ENCODE results near the gene ELK3. TPM values are rescaled to one million over a fixed set of nuclear protein-coding genes. Genes with fewer than 3 reads are reported as not detected.

The ELK3 gene
- polyA plus RNA-seq, 2 donors = 15.8 to 17.0 TPM

DNA sequence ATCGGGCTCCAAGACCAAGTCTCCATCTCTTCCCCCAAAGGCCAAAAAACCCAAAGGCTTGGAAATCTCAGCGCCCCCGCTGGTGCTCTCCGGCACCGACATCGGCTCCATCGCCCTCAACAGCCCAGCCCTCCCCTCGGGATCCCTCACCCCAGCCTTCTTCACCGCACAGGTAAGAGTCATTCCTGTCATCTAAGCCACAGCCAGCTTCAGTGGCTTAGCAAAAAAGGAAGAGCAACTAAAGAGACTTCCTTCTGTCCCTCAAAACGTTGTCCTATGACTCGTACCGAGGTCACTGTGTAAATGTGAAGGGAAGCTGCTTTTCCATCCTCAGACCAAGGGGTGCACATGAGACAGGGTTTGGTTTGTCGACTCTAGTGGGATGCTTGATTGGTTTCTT lies 53.4 kb downstream of the ELK3 start:
- H3K36me3 ChIP-seq (ENCODE audit: control insufficient read depth in 2 of 2, insufficient read depth in 2 of 2, low read length in 1 of 2) = peaks cover 8 to 40% of the 10 kb centered on the region in 2 donors

DNA sequence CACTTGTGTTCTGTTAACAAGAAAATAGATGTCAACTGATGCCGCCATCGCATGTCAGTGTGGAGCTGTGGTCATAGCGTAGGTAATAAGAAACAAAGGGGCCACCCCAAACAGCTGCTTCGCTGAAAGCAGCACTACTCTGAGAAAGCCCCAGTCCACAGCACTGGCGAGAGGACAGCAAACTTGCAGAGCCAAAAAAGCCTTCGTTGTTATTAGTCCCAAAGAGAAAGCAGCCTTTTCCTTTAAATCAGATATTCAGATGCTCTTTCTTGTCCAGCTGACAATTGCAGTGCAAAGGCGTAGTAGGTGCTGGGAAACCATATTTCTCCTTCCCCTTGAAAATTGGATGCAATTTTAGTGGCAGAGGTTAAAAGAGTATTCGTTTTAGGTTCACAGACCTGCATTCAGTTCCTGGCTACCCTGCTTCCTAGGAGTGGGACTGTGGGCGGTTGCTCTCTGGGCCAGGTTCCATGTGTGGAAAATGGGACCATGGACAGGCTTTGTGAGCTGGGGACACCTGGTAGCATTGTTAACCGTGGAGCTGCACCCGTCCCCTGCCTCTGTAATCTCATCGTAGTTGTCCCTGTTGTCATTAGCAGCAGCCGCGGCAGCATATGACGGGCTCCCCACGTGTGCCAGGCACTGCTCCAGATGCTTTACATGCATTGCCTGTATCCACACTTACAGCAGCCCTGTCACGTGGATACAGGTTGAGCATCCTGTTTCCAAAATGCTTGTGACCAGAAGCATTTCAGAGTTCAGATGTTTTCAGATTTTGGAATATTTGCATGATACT lies 54.2 kb downstream of the ELK3 start:
- Histone ChIP-seq H3K27ac (ENCODE audit: low read depth in 2 of 2, low read length in 1 of 2) (peak overlapping the region in 1 of 2 donors; percentile 3), H3K4me3 (ENCODE audit: low read depth in 1 of 2, low read length in 2 of 2) (no peak overlapping the region), H3K9me3 (ENCODE audit: control insufficient read depth in 2 of 2, insufficient read depth in 1 of 2, low read depth in 1 of 2, low read length in 1 of 2) (no peaks in the 10 kb centered on the region), H3K36me3 (ENCODE audit: control insufficient read depth in 2 of 2, insufficient read depth in 2 of 2, low read length in 1 of 2) (peaks cover 8 to 40% of the 10 kb centered on the region in 2 donors), H3K4me1 (ENCODE audit: control insufficient read depth in 2 of 2, insufficient read depth in 2 of 2, low read length in 1 of 2) (peaks cover 3 to 10% of the 10 kb centered on the region in 2 donors), H3K27me3 (ENCODE audit: control insufficient read depth in 1 of 2, insufficient read depth in 2 of 2, low read length in 2 of 2) (no peaks in the 10 kb centered on the region)
- WGBS, 2 donors = 88 to 89% methylated on average over 17 of the region's 17 CpGs

More for the DNA sequence above, 53.4 kb downstream of the ELK3 start:
- WGBS, 2 donors = 86 to 91% methylated on average over 13 of the region's 13 CpGs
- Histone ChIP-seq H3K27ac (ENCODE audit: low read depth in 2 of 2, low read length in 1 of 2) (no peak overlapping the region), H3K27me3 (ENCODE audit: control insufficient read depth in 1 of 2, insufficient read depth in 2 of 2, low read length in 2 of 2) (no peaks in the 10 kb centered on the region), H3K4me1 (ENCODE audit: control insufficient read depth in 2 of 2, insufficient read depth in 2 of 2, low read length in 1 of 2) (peaks cover 3 to 12% of the 10 kb centered on the region in 2 donors), H3K4me3 (ENCODE audit: low read depth in 1 of 2, low read length in 2 of 2) (no peak overlapping the region), H3K9me3 (ENCODE audit: control insufficient read depth in 2 of 2, insufficient read depth in 1 of 2, low read depth in 1 of 2, low read length in 1 of 2) (no peaks in the 10 kb centered on the region)

DNA sequence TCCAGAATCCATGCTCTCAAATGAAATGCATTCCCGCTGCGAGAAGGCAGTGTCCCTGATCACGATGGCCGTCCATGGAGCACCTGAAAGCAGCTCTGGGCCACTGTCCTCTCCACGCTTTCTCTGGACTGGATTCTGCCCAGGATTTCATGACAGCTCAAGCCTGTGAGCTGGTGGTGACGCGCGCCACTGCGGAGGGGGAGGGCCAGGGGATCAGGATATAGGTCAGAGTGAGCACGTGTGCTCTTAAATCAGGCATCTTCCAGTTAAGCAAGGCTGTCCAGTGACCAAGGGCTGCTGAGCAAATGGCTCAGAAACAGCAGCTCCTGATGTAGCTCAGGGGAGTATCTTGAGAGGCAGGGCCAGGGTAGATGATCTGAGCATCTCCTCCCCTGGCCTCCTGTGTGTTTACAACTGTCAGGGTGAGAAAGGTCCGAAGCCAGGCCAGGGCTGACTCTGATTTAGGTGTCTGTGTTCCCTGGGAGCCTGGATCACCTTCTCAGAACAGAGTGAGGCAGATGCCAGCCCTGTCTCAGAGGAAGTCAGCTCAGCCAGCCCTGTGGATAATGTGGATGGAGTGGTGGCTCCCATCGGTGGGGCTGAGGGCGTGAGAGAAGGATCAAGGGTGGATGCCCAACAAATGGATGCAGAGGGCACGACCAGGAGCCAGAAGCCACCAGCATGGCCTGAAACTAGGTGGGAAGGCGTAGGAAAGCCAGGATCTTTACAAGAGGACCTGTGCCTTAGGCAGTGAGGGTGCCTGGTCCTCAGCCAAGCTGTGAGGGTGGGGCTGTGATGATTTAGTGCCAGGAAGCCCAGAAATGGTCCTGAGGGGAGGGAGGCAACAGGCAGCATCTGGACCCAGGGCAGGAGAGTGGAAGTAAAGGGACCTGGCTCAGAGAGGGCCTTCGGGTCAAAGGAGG lies 55.3 kb downstream of the ELK3 start:
- 76 to 80% methylated on average over 16 of the region's 16 CpGs for WGBS, 2 donors
- Histone ChIP-seq H3K27me3 (ENCODE audit: control insufficient read depth in 1 of 2, insufficient read depth in 2 of 2, low read length in 2 of 2) (no peaks in the 10 kb centered on the region), H3K27ac (ENCODE audit: low read depth in 2 of 2, low read length in 1 of 2) (peak overlapping the region in 1 of 2 donors; percentile 57), H3K36me3 (ENCODE audit: control insufficient read depth in 2 of 2, insufficient read depth in 2 of 2, low read length in 1 of 2) (peaks cover 8 to 41% of the 10 kb centered on the region in 2 donors), H3K9me3 (ENCODE audit: control insufficient read depth in 2 of 2, insufficient read depth in 1 of 2, low read depth in 1 of 2, low read length in 1 of 2) (no peaks in the 10 kb centered on the region), H3K4me1 (ENCODE audit: control insufficient read depth in 2 of 2, insufficient read depth in 2 of 2, low read length in 1 of 2) (peaks cover 3 to 10% of the 10 kb centered on the region in 2 donors), H3K4me3 (ENCODE audit: low read depth in 1 of 2, low read length in 2 of 2) (no peak overlapping the region)

- H3K4me1 ChIP-seq (ENCODE audit: control insufficient read depth in 2 of 2, insufficient read depth in 2 of 2, low read length in 1 of 2) = peaks cover 3 to 10% of the 10 kb centered on the region in 2 donors
- WGBS, 2 donors = 88 to 89% methylated on average over 7 of the region's 7 CpGs
- peak overlapping the region in 1 of 2 donors; percentile 57 for H3K27ac ChIP-seq (ENCODE audit: low read depth in 2 of 2, low read length in 1 of 2)
- H3K4me3 ChIP-seq (ENCODE audit: low read depth in 1 of 2, low read length in 2 of 2) = no peak overlapping the region
- peaks cover 8 to 42% of the 10 kb centered on the region in 2 donors for H3K36me3 ChIP-seq (ENCODE audit: control insufficient read depth in 2 of 2, insufficient read depth in 2 of 2, low read length in 1 of 2)
- no peaks in the 10 kb centered on the region for H3K27me3 ChIP-seq (ENCODE audit: control insufficient read depth in 1 of 2, insufficient read depth in 2 of 2, low read length in 2 of 2)
- no peaks in the 10 kb centered on the region for H3K9me3 ChIP-seq (ENCODE audit: control insufficient read depth in 2 of 2, insufficient read depth in 1 of 2, low read depth in 1 of 2, low read length in 1 of 2)
Observed at GRCh38 chr12:96250119-96250685, 56.0 kb downstream of the ELK3 start.

GRCh38 chr12:96255077-96255476 lies 60.9 kb downstream of the ELK3 start:
- peaks cover 0 to 17% of the 10 kb centered on the region in 2 donors for H3K36me3 ChIP-seq (ENCODE audit: control insufficient read depth in 2 of 2, insufficient read depth in 2 of 2, low read length in 1 of 2)

GRCh38 chr12:96256672-96257361 lies 62.6 kb downstream of the ELK3 start:
- H3K4me3 ChIP-seq (ENCODE audit: low read depth in 1 of 2, low read length in 2 of 2) = no peak overlapping the region

More at GRCh38 chr12:96255077-96255476, 60.9 kb downstream of the ELK3 start:
- Histone ChIP-seq H3K9me3 (ENCODE audit: control insufficient read depth in 2 of 2, insufficient read depth in 1 of 2, low read depth in 1 of 2, low read length in 1 of 2) (no peaks in the 10 kb centered on the region), H3K27me3 (ENCODE audit: control insufficient read depth in 1 of 2, insufficient read depth in 2 of 2, low read length in 2 of 2) (no peaks in the 10 kb centered on the region), H3K4me1 (ENCODE audit: control insufficient read depth in 2 of 2, insufficient read depth in 2 of 2, low read length in 1 of 2) (peaks cover 3 to 6% of the 10 kb centered on the region in 2 donors), H3K27ac (ENCODE audit: low read depth in 2 of 2, low read length in 1 of 2) (peak overlapping the region; percentile 39 to 70), H3K4me3 (ENCODE audit: low read depth in 1 of 2, low read length in 2 of 2) (no peak overlapping the region)
- 69 to 73% methylated on average over 8 of the region's 8 CpGs for WGBS, 2 donors

GRCh38 chr12:96257550-96258103 lies 63.5 kb downstream of the ELK3 start:
- WGBS, 2 donors = 56 to 62% methylated on average over 2 of the region's 2 CpGs
- Histone ChIP-seq H3K27me3 (ENCODE audit: control insufficient read depth in 1 of 2, insufficient read depth in 2 of 2, low read length in 2 of 2) (no peaks in the 10 kb centered on the region), H3K27ac (ENCODE audit: low read depth in 2 of 2, low read length in 1 of 2) (peak overlapping the region; percentile 9), H3K4me1 (ENCODE audit: control insufficient read depth in 2 of 2, insufficient read depth in 2 of 2, low read length in 1 of 2) (peaks cover 2 to 4% of the 10 kb centered on the region in 2 donors), H3K9me3 (ENCODE audit: control insufficient read depth in 2 of 2, insufficient read depth in 1 of 2, low read depth in 1 of 2, low read length in 1 of 2) (no peaks in the 10 kb centered on the region), H3K4me3 (ENCODE audit: low read depth in 1 of 2, low read length in 2 of 2) (no peak overlapping the region), H3K36me3 (ENCODE audit: control insufficient read depth in 2 of 2, insufficient read depth in 2 of 2, low read length in 1 of 2) (peaks cover 3 to 8% of the 10 kb centered on the region in 2 donors)

More at GRCh38 chr12:96256672-96257361, 62.6 kb downstream of the ELK3 start:
- WGBS, 2 donors = 73 to 82% methylated on average over 7 of the region's 7 CpGs
- peaks cover 2 to 4% of the 10 kb centered on the region in 2 donors for H3K4me1 ChIP-seq (ENCODE audit: control insufficient read depth in 2 of 2, insufficient read depth in 2 of 2, low read length in 1 of 2)
- H3K36me3 ChIP-seq (ENCODE audit: control insufficient read depth in 2 of 2, insufficient read depth in 2 of 2, low read length in 1 of 2) = peaks cover 0 to 9% of the 10 kb centered on the region in 2 donors
- H3K9me3 ChIP-seq (ENCODE audit: control insufficient read depth in 2 of 2, insufficient read depth in 1 of 2, low read depth in 1 of 2, low read length in 1 of 2) = no peaks in the 10 kb centered on the region
- H3K27ac ChIP-seq (ENCODE audit: low read depth in 2 of 2, low read length in 1 of 2) = no peak overlapping the region
- no peaks in the 10 kb centered on the region for H3K27me3 ChIP-seq (ENCODE audit: control insufficient read depth in 1 of 2, insufficient read depth in 2 of 2, low read length in 2 of 2)

DNA sequence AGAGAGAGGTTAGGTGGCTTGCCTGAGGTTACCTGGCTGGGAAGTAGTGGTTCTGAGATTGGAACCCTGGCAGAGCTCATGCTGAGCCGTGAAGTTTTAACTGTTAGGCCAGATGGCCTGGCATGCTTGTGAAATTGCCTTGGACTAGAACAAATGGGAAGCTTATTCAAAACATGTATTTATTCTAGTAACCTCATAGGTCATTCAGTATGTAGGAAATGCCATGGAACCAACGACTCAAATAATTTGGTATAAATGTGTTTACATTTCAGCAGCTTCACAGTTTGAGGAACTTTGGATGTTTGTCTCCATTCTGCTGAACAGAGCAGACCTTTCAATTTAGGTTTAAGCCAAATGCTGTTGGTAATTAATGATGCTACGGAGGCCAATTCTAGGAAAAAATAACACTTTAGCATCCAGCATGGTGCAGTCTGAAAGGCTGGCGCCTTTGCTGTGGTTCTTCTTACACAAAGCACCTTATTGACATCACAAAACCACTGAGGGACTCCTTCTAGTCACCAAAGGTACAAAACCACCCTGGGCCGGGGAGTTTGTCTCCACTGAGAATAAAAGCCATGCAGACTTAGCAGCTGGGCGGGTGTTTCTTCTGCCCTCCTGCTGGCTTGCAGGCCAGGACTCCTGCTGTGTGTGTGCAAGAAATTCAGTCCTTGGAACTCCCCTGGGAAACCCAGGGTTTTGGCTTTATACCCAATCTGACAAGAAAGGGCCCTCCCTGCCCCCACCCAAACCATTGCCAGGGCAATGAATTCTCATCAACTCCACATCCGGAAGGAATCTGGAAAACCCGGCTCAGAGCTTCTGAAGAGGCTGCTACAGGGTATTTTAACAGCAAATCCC lies 64.2 kb downstream of the ELK3 start:
- H3K36me3 ChIP-seq (ENCODE audit: control insufficient read depth in 2 of 2, insufficient read depth in 2 of 2, low read length in 1 of 2) = peaks cover 3 to 8% of the 10 kb centered on the region in 2 donors

More for the DNA sequence above, 64.2 kb downstream of the ELK3 start:
- no peaks in the 10 kb centered on the region for H3K27me3 ChIP-seq (ENCODE audit: control insufficient read depth in 1 of 2, insufficient read depth in 2 of 2, low read length in 2 of 2)
- 41% methylated on average over 8 of the region's 8 CpGs for WGBS, 2 donors
- no peak overlapping the region for H3K4me3 ChIP-seq (ENCODE audit: low read depth in 1 of 2, low read length in 2 of 2)
- peak overlapping the region; percentile 9 to 38 for H3K27ac ChIP-seq (ENCODE audit: low read depth in 2 of 2, low read length in 1 of 2)
- peaks cover 2 to 4% of the 10 kb centered on the region in 2 donors for H3K4me1 ChIP-seq (ENCODE audit: control insufficient read depth in 2 of 2, insufficient read depth in 2 of 2, low read length in 1 of 2)
- H3K9me3 ChIP-seq (ENCODE audit: control insufficient read depth in 2 of 2, insufficient read depth in 1 of 2, low read depth in 1 of 2, low read length in 1 of 2) = no peaks in the 10 kb centered on the region

Data from esophagus (tissue), 2 donors.